GM12892 (cell line): Measurements from ENCODE around the gene OR2B2.

Experiments
- POLR2A ChIP-seq: IDR thresholded peaks from 2 replicates; pipeline ENCODE4 v1.6.1; 2011; ENCODE audit warnings: low read depth, low read length, control low read depth
- TAF1 ChIP-seq: IDR thresholded peaks from 2 replicates; pipeline ENCODE4 v1.6.1; 2011; ENCODE audit warnings: low read depth, mild to moderate bottlenecking, control low read depth, low read length, borderline replicate concordance

GRCh38 chr6:27886073-27886472 is 26.1 kb downstream of the OR2B2 start:
- no peak for TF ChIP-seq POLR2A
- TF ChIP-seq TAF1, result no peak
